DOHH2 (cell line): ENCODE results near the gene TTLL3.

ENCODE experiments used
- EZH2phosphoT487 ChIP-seq: fragments of 200-600 bp; sonication (generic); IDR thresholded peaks from 2 replicates; pipeline ENCODE4 v1.6.1; 2017; ENCODE audit warnings: borderline replicate concordance, mild to moderate bottlenecking, antibody characterized with exemption, low read length, moderate library complexity, mixed read lengths
- TF ChIP-seq, protein P1 (sequence below): fragments of 200-600 bp; sonication (generic); IDR thresholded peaks from one replicate; pipeline ENCODE4 v1.5.1; 2014; ENCODE audit warnings: antibody characterized with exemption, mild to moderate bottlenecking, low read depth, low read length; ENCODE audit not compliant: poor library complexity, severe bottlenecking

DNA sequence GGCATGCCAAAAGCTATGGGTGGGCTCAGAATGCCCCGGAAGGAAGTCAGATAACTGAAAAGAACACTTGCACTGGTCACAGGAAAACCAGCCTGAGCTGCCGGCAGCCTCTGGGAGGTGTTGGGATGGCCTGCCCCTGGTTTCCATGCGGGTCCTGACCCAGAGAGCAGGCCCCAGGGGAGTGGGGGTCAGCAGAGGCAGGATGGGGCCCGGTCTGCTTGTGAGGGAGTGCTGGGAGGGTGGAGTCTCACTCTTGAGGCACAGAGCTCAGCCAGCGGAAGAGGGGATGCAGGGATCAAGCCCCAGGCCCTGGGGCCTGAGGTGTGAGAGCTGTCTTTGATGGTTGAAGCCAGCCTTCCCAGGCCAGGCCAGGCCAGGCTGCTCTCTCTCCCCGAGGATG is 36.2 kb downstream of the TTLL3 start:
- TF ChIP-seq, protein P1, sequence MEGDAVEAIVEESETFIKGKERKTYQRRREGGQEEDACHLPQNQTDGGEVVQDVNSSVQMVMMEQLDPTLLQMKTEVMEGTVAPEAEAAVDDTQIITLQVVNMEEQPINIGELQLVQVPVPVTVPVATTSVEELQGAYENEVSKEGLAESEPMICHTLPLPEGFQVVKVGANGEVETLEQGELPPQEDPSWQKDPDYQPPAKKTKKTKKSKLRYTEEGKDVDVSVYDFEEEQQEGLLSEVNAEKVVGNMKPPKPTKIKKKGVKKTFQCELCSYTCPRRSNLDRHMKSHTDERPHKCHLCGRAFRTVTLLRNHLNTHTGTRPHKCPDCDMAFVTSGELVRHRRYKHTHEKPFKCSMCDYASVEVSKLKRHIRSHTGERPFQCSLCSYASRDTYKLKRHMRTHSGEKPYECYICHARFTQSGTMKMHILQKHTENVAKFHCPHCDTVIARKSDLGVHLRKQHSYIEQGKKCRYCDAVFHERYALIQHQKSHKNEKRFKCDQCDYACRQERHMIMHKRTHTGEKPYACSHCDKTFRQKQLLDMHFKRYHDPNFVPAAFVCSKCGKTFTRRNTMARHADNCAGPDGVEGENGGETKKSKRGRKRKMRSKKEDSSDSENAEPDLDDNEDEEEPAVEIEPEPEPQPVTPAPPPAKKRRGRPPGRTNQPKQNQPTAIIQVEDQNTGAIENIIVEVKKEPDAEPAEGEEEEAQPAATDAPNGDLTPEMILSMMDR, result no peak
- no peak for TF ChIP-seq EZH2phosphoT487
